Upper lobe of left lung (tissue), 6 donors: ENCODE measurements around the gene CHCHD3. TPM values are rescaled to one million over a fixed set of nuclear protein-coding genes. Genes with fewer than 3 reads are reported as not detected.

Experiments
- ATAC-seq, 2 donors: fragments of 200-7000 bp; cut with Tn5 transposase; one replicate each; pipeline ENCODE4 v1.9.1; 2022; ENCODE audit warnings: mild to moderate bottlenecking in 2 of 2, moderate library complexity in 2 of 2; ENCODE audit not compliant: low FRiP score in 2 of 2
- DNase-seq, 2 donors: peaks; one replicate each; pipeline ENCODE4 v3.0.0-alpha.2; 2019 to 2020
- H3K27ac ChIP-seq, 4 donors: fragments of 200-600 bp; sonication (generic); one replicate each; pipeline ENCODE4 v1.5.1; 2016 to 2019
- H3K27me3 ChIP-seq, 4 donors: fragments of 200-600 bp; sonication (generic); one replicate each; pipeline ENCODE4 v1.5.1; 2017 to 2019
- H3K36me3 ChIP-seq, 4 donors: fragments of 200-600 bp; sonication (generic); one replicate each; pipeline ENCODE4 v1.5.1; 2016 to 2019
- H3K4me1 ChIP-seq, 4 donors: fragments of 200-600 bp; sonication (generic); one replicate each; pipeline ENCODE4 v1.5.1; 2018 to 2019
- H3K4me3 ChIP-seq, 4 donors: fragments of 200-600 bp; sonication (generic); one replicate each; pipeline ENCODE4 v1.5.1; 2017 to 2019; ENCODE audit warnings: mild to moderate bottlenecking in 2 of 4, moderate library complexity in 1 of 4
- H3K9me3 ChIP-seq, 4 donors: fragments of 200-600 bp; sonication (generic); one replicate each; pipeline ENCODE4 v1.5.1; 2018 to 2019
- EP300 ChIP-seq, 4 donors: sonication (generic); formaldehyde crosslinking; IDR thresholded peaks; one replicate each; pipeline ENCODE4 v1.5.1; 2017; ENCODE audit warnings: antibody characterized with exemption in 4 of 4, control low read depth in 2 of 4
- POLR2A ChIP-seq, 4 donors: fragments of 450-650 bp; IDR thresholded peaks; one replicate each; pipeline ENCODE4 v1.5.1; 2016 to 2017; ENCODE audit warnings: antibody characterized with exemption in 4 of 4, mild to moderate bottlenecking in 2 of 4
- POLR2AphosphoS5 ChIP-seq, 2 donors: sonication (generic); formaldehyde crosslinking; IDR thresholded peaks; one replicate each; pipeline ENCODE4 v1.5.1; 2017; ENCODE audit warnings: antibody characterized with exemption in 2 of 2
- WGBS, 2 donors: methylation state at CpG; one replicate each; pipeline ENCODE4 v1.1.5; 2017 to 2018; 5-methylcytosine and 5-hydroxymethylcytosine counted together
- total RNA-seq, 6 donors: library from RNA; depleted of rRNA in 4 of 6; stranded (reverse); fragments of >200 nt in 4 of 6; gene quantifications; one replicate each; pipeline versions ENCODE4 v1.1.0 to v1.2.1, GENCODE V29; 2016 to 2021
- TF ChIP-seq, protein P1 (sequence below), 6 experiments: fragments of 450-650 bp in 4 of 6; fragments of 200-600 bp in 2 of 6; sonication (generic) in 2 of 6; IDR thresholded peaks; one replicate each; pipeline ENCODE4 v1.5.1; 2016 to 2019; ENCODE audit warnings: antibody characterized with exemption in 6 of 6
- donor health status: DM: no; HTN: no; CAD: no; lungs with moderate emphysema.
- donor health status: DM: no; HTN: yes; CAD: no; lungs with severe emphysema.

The CHCHD3 gene
- total RNA-seq, 6 donors from 2014 or later = 42.6 to 54.5 (median 48.6) TPM

DNA sequence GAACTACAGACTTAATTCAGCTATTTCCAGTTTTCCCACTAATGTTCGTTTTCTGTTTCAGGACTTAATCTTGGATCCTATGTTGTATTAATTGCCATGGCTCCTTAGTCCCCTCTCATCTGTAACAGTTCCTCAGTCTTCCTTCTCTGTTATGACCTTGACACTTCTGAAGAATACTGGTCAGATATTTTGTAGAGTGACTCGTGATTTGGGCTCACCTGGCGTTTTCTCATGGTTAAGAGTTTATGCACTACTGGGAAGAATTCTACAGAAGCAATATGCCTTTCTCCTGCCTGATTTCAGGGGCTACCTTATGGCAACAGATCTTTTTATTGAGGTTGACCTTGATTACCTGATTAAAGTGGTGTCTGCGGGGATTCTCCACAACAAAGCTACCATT is 239.4 kb downstream of the CHCHD3 start:
- Histone ChIP-seq H3K4me3 (no peak overlapping the region), H3K9me3 (no peaks in the 10 kb centered on the region), H3K27me3 (no peaks in the 10 kb centered on the region), H3K36me3 (no peaks in the 10 kb centered on the region), H3K27ac (no peak overlapping the region), H3K4me1 (no peaks in the 10 kb centered on the region)
- ATAC-seq (no peak), DNase-seq (no peak)
- TF ChIP-seq, protein P1, sequence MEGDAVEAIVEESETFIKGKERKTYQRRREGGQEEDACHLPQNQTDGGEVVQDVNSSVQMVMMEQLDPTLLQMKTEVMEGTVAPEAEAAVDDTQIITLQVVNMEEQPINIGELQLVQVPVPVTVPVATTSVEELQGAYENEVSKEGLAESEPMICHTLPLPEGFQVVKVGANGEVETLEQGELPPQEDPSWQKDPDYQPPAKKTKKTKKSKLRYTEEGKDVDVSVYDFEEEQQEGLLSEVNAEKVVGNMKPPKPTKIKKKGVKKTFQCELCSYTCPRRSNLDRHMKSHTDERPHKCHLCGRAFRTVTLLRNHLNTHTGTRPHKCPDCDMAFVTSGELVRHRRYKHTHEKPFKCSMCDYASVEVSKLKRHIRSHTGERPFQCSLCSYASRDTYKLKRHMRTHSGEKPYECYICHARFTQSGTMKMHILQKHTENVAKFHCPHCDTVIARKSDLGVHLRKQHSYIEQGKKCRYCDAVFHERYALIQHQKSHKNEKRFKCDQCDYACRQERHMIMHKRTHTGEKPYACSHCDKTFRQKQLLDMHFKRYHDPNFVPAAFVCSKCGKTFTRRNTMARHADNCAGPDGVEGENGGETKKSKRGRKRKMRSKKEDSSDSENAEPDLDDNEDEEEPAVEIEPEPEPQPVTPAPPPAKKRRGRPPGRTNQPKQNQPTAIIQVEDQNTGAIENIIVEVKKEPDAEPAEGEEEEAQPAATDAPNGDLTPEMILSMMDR (IDR thresholded peaks at IDR 0.05) = no peak
- TF ChIP-seq POLR2AphosphoS5 (IDR thresholded peaks at IDR 0.05) = no peak
- no peak for TF ChIP-seq EP300 (IDR thresholded peaks at IDR 0.05)
- TF ChIP-seq POLR2A (IDR thresholded peaks at IDR 0.05) = no peak
- 93 to 96% methylated on average over 4 of the region's 4 CpGs for WGBS, 2 donors

- Histone ChIP-seq H3K9me3 (no peaks in the 10 kb centered on the region), H3K36me3 (no peaks in the 10 kb centered on the region), H3K4me3 (no peak overlapping the region), H3K27me3 (no peaks in the 10 kb centered on the region), H3K4me1 (no peaks in the 10 kb centered on the region), H3K27ac (no peak overlapping the region)
- TF ChIP-seq, protein P1 (IDR thresholded peaks at IDR 0.05) = no peak
- no peak for TF ChIP-seq POLR2AphosphoS5 (IDR thresholded peaks at IDR 0.05)
- no peak for TF ChIP-seq EP300 (IDR thresholded peaks at IDR 0.05)
- no peak for TF ChIP-seq POLR2A (IDR thresholded peaks at IDR 0.05)
- WGBS, 2 donors = 69 to 84% methylated on average over 1 of the region's 1 CpG
- ATAC-seq (no peak), DNase-seq (no peak)
These were observed 241.7 kb downstream of the CHCHD3 start for GRCh38 chr7:132840199-132840598.

GRCh38 chr7:132838313-132838712 is 243.6 kb downstream of the CHCHD3 start:
- Histone ChIP-seq H3K27ac (no peak overlapping the region), H3K4me3 (no peak overlapping the region), H3K9me3 (no peaks in the 10 kb centered on the region), H3K4me1 (no peaks in the 10 kb centered on the region), H3K27me3 (no peaks in the 10 kb centered on the region), H3K36me3 (no peaks in the 10 kb centered on the region)
- DNase-seq (no peak), ATAC-seq (no peak)
- TF ChIP-seq POLR2A (IDR thresholded peaks at IDR 0.05) = no peak
- TF ChIP-seq, protein P1 (IDR thresholded peaks at IDR 0.05) = no peak
- no peak for TF ChIP-seq POLR2AphosphoS5 (IDR thresholded peaks at IDR 0.05)
- WGBS, 2 donors = 89 to 91% methylated on average over 3 of the region's 3 CpGs

DNA sequence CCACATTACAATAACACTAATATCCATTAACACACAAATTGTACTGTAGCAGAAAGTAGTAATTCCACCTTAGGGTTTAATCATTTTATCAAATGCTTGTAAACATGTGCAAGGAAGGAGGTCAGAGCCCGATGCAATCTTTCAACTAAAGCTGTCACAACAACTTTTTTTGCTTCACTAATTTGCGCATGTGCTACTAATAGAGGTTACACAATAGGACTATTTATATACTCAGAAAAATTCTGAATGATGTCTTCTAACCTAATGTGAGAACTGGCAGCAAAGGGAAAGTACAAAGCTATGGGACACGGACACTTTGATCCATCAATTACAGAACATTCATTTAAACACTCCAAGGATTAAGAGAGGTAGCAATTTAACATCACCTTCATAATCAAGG is 244.4 kb downstream of the CHCHD3 start:
- H3K4me1 ChIP-seq = no peaks in the 10 kb centered on the region
- H3K27me3 ChIP-seq = no peaks in the 10 kb centered on the region
- no peak for ATAC-seq
- WGBS, 2 donors = 56 to 58% methylated on average over 3 of the region's 3 CpGs
- no peaks in the 10 kb centered on the region for H3K9me3 ChIP-seq
- no peaks in the 10 kb centered on the region for H3K36me3 ChIP-seq
- TF ChIP-seq EP300 (IDR thresholded peaks at IDR 0.05) (no peak), POLR2A (IDR thresholded peaks at IDR 0.05) (no peak), POLR2AphosphoS5 (IDR thresholded peaks at IDR 0.05) (no peak)
- TF ChIP-seq, protein P1 (IDR thresholded peaks at IDR 0.05) = no peak
- DNase-seq = no peak
- no peak overlapping the region for H3K4me3 ChIP-seq
- H3K27ac ChIP-seq = no peak overlapping the region

GRCh38 chr7:132836746-132837145 is 245.1 kb downstream of the CHCHD3 start:
- H3K27me3 ChIP-seq = no peaks in the 10 kb centered on the region
- H3K27ac ChIP-seq = no peak overlapping the region
- 95 to 97% methylated on average over 1 of the region's 1 CpG for WGBS, 2 donors
- H3K9me3 ChIP-seq = no peaks in the 10 kb centered on the region
- TF ChIP-seq, protein P1 (IDR thresholded peaks at IDR 0.05) = no peak
- no peak for TF ChIP-seq POLR2A (IDR thresholded peaks at IDR 0.05)
- TF ChIP-seq POLR2AphosphoS5 (IDR thresholded peaks at IDR 0.05) = no peak
- TF ChIP-seq EP300 (IDR thresholded peaks at IDR 0.05) = no peak
- ATAC-seq (no peak), DNase-seq (no peak)
- H3K36me3 ChIP-seq = no peaks in the 10 kb centered on the region
- H3K4me3 ChIP-seq = no peak overlapping the region
- H3K4me1 ChIP-seq = no peaks in the 10 kb centered on the region
